Measurements from ENCODE around the gene PRMT3.
"Not testable (repeated sequence)": the region's sequence is repeated elsewhere in the genome, so short reads cannot be mapped to it uniquely, and the experiment has no call there.

Gene PRMT3

DNA sequence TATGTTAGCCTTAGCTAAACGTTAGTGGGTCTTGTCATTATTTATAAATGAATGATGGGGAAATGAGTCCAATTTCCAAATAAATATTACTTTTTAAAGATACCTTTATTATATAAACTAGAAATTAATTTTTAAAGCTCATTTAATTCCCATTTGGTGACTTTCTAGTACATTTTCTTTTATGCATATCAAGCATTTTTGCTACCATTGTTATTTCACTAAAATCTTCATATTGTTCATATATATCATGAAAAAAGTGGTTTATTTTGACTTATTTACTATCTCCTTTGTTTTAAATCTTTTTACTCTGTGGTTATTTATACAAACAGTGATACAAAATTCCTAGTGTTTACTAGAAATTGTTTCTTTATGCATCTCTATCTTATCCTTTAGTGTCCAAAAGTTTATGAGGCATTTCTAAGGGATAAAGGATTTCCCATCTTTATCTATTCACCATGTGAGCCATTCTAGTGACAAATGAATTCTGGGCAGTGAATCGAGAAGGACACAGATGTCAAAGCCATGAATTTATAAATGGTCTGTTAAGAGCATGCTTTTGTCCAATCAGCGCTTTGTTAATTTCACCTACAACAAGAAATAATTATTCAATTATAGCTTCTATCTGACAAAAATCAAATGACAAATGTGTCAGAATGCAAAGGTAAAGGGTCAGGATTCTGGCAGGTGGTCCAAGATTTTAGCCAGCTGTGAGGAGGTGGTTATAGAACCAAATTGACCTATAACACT is 70.6 kb downstream of the PRMT3 start:
- DNase-seq: no peak

DNA sequence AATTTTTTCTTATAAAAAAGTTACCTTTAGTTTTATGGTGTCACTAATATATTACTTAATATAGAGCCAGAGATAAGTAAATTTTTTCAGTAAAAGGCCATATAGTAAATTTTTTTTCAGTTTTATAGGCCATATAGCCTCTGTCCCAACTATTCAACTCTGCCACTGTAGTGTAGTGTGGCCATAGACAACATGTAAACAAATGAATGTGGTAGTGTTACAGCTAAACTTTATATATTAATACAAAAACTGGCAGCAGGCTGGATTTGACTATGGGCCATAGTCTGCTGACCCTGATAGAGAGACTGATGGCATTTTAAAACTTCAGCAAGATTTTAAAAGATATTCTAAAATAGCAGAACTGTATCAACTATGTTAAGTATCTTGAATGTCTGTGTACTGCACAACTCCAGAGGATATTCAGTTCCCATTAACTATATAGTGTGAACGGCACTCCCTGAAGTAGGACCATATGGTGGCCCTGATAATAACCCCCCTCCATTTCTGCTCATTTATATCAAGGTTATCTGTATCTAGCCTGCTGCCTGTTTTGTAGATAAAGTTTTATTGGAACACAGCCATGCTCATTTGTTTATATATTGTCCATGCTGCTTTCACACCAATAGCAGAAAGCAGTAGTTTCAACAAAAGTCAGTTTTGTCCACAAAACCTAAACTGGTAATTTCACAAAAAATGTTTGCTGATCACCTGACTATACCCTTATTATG is 71.6 kb downstream of the PRMT3 start:
- DNase-seq: no peak

DNA sequence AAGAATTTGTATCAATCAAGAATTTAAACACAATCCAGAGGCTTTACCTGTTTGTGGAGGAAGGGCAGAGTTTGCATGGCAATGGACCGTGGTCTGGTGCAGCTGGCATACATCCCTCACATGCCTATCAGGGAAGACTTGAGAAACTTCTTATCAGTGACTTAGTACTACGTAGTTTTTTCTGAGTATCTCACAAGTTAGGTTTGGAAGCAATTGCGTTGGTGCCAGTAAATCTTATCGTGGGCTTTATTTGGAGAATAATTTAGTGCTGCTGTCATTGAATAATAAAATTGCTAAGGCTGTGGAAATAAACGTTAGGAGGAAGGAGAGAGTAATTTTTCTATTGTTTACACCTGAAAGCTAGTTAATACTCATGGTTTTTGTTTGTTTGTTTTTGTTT is 72.3 kb downstream of the PRMT3 start:
- no peak for DNase-seq

DNA sequence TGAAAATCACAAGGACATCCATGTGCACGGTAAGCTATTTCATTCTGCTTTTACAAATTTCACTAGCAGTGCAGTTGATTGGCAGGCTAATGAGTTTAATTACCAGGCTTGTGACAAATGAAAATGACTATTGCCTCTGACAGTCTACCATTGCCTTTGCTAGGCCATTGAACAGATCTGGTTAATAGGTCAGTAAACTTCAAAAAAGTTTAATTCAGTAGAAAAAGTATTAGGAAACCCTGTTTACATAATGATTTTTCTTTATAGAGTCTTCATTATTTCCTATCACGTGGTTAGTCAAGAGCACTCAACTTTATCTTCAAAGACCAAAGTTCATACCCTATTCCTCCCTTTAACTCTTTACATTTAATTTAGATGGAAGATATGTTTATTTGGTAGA is 77.0 kb downstream of the PRMT3 start:
- no peak for DNase-seq

DNA sequence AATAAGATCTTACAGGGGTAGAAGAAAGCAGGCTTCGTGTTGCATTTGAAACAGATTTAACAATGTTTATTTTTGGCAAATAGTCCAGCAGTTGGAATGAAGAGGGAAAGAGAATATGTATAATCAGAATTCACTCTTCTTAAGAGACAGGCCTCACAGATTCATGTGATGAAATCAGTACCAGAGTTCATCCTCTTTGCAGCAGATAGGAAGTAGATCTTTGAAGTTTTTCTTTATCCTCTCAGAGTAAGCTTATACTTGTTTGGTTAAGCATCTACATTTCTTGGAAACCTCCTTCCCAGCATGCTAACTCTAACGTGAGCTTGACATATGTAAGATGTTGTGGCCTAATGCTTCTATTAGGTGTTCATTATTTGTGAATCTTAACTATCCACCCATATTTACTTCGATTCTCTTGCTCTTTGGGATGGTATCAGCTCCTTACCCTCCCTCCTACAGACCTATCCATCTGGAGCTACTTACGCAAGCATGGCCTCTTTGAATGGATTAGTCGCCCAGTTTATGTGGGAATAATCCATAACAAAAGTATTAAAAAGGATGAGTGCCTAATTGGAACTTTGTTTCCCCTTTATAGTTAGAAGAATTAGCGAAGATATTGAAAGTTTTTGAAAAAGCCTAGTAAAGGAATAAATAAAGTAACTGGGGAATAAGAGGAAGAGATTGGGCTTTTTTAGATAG is 80.1 kb downstream of the PRMT3 start:
- DNase-seq: no peak

DNA sequence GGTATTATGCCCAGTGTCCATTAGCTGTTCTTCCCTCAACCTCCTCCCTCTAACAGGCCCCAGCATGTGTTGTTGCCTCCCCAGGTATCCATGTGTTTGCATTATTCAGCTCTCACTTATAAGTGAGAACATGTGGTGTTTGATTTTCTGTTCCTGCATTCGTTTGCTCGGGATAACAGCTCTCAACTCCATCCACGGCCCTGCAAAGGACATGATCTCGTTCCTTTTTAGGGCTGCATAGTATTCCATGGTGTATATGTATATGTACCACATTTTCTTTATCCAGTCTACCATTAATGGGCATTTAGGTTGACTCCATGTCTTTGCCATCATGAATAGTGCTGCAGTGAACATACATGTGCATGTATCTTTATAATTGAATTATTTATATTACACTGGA is 82.8 kb downstream of the PRMT3 start:
- no peak for DNase-seq

DNA sequence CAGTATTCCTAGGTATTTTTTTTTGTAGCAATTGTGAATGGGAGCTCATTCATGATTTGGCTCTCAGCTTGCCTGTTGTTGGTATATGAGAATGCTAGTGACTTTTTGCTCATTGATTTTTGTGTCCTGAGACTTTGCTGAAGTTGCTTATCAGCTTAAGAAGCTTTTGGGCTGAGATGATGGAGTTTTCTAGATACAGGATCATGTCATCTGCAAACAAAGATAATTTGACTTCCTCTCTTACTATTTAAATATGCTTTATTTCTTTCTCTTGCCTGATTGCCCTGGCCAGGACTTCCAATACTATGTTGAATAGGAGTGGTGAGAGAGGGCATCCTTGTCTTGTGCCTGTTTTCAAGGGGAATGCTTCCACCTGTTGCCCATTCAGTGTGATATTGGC is 84.4 kb downstream of the PRMT3 start:
- not testable (repeated sequence) for DNase-seq

DNA sequence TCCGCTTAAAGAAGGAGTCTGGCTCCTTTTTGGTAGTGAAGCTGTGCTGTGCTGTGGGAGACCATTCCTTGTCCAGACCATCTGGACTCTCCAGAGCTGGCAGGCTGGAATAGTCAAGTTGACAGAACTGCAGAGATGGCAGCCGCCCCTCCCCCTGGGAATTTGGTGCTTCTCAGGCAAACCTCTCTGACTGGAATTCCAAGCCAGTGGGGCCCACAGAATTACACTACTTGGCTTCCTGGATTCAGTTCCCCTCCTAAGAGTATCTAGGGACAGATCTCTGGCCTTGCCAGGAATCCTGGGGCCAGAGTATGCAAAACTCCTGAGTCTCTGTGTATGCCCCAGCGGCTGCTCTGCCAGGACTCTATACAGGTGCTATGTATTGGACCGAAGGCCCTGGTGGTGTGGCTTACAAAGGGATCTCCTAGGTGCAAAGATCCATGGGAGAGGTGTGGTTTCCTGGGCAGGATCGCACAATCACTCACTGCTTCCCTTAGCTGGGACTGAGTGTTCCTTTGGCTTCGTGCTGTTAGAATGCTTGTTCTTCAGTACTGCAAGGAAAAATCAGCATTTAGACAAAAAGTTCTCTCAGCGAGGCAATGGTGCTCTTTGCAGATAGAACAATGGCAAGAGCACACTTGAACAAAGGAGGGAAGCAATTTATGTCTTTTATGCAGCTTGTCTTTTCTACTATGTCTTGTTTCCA is 86.8 kb downstream of the PRMT3 start:
- DNase-seq: no peak

DNA sequence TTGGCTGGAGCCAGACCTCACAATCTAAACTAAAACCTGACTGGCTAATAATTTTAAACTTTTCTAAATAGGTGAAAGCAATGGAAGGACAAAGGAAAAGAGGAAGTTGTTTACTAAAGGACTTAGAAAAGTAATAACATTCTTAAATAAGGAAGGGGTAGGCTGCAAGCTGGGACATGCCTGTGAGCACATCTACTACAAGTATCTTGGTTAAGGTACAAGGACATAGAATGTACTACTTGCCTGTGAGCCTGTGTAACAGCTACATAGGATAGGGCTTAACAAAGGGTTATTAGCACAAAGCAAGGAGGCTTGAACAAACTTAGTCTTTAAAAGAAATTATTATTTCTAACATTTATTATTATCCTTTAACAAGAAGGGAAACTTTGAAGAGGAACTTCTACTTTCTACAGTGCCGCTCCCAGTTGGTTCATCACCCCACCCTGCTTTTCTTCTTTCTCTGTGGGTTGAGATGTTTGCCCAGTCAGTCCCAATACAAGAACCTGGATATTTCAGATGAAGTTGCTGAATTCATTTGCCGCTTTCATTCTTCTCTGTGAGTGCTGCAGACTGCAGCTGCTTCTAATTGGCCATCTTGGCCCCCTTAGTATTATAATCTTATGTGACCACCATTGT is 87.5 kb downstream of the PRMT3 start:
- no peak for DNase-seq

DNA sequence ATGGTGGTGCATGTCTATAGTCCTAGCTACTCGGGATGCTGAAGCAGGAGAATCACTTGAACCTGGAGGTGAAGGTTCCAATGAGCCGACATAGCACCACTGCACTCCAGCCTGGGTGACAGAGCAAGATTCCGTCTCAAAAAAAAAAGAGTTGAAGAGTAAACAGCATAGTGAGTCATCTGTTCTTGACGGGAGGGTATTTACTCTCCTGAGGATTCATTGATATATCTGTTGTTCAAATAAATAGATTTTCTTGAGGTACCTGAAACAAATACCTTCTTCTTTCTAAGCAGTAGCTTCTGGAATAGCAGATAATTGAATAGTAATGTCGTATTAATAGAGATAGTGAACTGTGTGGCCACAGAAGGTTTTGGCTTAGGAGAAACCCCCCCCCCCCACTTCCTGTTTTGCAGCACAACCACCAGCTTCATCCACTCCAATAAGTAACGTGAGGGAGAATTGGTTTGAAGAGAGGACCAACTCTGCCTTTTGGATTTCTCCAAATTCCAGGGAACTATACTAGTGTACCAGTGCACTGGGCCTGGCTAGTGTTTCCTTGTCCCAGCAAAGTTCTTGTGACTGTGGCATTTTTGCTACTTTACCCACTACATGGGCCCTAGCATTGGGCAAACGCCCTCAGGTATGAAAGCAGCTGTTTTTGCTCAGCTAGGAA is 90.0 kb downstream of the PRMT3 start:
- DNase-seq: no peak

DNA sequence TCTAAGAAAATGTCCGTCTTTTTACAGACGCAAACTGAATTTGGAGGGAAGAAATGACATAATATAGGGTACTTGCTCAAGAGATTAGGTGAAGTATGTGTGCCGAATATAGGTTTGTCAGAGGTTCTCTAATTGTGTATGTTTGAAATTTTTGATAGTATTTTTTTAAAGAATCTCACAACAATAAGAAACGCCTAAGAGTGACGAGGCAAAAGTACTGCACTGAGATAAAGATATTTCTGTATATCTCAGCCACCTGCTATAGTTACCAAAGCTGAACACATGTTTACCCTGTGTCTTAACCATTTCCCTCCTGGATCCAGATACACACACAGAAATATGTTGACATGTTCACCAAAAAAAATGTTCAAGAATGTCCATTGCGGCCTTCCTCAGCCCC is 92.0 kb downstream of the PRMT3 start:
- DNase-seq: no peak

DNA sequence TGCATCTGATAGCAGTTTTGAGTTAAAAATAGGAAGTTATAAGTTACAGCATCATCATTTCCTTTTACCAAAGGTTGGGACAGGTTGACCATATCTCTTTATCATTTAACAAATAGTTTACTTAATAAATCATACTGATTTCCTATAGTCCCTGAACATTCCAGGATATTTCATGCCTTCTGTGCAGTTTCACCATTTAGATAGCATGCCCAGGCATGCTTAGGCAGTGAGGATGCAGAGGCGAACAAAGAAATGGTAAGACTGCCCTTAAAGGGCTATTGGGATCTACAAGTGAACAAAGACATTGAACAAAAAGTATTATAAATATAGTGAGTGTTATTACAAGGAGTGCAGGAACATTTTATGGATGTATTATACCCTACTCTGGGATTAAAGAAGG is 96.4 kb downstream of the PRMT3 start:
- no peak for DNase-seq

DNA sequence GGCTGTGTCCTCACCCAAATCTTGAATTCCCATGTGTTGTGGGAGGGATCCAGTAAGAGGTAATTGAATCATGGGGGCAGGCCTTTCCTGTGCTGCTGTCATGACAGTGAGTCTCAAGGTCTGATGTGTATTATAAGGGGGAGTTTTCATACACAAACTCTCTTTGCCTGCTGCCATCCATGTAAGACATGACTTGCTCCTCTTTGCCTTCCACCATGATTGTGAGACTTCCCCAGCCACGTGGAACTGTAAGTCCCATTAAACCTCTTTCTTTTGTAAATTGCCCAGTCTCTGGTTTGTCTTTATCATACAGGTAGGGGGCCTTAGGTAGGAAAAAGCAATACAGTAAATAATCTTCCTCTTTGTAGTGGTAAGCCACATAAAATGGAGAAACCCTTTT is 96.9 kb downstream of the PRMT3 start:
- DNase-seq: not testable (repeated sequence)

DNA sequence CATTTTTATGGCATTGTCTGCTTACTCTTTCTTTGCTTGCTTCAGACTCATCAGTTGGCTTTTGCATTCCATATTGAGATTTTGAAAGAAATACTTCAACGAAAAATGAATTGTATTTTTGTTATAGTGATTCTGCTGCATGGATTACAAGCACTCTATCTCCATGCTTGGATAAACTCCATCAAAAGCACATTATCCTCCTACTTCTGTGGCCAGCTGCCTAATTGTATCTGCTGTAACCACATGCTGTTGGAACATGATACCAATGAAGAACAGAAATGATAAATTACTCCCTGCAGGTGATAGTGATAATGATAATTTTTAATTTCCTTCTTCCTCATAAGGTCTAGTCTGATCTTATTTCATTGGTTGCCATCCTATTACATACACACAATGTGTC is 100.8 kb downstream of the PRMT3 start:
- DNase-seq: no peak

DNA sequence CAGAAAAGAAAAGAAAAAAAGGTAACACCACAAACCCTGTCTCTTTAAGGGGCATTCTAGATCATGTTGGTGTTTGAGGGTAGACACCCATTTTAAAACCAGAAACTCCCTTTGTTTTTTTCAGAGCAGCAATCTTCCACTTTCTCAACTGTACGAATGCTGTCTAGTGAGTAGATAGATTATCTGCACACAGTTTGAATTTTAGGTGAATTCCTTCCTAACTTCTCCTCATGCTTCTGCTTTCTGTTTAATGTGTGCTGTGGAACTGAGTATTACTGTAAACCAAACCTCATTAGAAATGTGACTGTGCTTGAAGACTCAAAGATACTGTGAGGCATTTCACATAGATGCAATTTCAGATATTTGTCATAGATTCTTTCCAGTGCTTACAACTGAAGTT is 102.4 kb downstream of the PRMT3 start:
- DNase-seq: no peak

DNA sequence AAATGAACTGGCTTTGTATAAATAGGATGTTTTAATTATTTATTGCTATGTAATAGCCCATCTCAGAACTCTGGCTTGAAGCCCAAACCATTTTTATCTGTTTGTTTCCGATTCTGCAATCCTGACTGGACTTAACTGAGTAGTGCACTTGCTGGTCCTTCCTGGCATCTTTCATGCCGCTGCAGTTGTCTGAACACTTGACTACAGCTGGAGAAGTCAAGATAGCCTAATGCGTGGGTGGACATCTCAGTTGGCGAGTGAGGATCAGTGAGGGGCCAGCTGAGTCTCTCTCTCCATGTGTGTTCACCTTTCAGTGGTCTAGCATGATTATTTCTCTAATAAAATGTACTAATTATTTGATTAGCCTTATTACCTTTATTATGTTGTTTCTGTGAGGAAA is 105.8 kb downstream of the PRMT3 start:
- no peak for DNase-seq

DNA sequence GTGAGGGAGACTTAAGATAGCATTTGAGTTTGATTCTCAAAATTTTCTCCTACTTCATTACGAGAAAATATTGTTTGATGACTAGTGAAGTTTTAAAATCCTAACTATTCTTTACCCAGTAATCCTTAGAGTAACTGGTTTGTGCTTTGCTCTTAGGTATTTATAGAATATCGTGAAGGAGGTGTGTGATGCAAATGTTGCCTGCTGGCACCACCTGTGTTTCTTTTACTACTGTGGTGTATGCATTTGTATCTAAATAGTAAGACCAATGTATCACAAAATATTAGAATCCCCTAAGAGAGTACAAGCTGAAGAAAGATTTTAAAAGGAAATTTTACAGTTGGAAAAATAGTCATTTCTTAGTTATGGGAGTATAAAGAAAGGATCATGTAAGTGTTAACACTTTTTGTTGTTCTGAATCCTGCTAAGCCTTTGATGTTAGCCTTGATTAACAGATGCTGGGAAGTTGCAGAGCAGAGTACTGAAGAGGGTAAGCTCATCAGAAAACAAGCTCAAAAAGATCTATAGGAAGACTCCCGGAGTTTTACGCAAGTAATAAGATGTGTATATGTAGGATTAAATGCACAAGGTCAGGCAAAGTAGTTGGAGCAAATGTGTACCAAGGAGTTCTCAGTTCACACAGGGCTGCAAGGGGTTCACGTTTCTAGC is 109.7 kb downstream of the PRMT3 start:
- DNase-seq: no peak

DNA sequence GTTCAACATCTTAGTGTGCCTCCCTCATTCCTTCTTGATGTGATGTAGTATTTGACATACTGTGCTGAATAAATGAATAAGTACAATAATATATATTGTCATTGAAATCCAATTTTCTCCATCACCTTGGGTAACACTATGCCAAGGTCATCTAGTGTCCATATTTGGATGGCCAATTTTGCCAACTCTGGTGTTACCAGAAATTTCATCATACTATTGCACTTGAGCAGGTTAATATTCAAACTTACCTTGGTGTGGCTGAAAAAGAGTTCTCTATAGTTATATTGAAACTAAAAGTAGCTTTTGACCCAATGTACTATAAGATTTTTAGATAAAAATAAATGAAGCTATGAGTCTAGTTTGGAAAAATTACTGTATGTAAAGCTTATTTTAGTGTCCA is 113.7 kb downstream of the PRMT3 start:
- DNase-seq: no peak

DNA sequence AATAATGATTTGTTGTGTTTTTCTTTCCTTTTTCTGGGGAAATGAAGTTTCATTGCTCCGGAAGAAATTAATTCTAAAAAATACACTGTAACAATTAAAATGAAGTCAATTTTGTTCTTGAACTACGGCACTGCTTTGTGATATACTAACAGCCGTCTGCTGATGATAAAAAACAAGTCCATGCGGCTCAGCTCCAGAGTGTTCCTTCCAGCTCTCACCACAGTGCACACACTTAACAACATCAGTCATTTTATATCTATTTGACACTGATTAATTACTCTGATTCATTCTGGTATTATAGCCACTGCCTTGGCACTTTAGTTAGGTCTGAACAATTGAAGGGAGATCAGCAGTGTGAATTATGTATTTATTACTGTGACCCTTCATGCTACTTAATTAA is 114.5 kb downstream of the PRMT3 start:
- DNase-seq: no peak

DNA sequence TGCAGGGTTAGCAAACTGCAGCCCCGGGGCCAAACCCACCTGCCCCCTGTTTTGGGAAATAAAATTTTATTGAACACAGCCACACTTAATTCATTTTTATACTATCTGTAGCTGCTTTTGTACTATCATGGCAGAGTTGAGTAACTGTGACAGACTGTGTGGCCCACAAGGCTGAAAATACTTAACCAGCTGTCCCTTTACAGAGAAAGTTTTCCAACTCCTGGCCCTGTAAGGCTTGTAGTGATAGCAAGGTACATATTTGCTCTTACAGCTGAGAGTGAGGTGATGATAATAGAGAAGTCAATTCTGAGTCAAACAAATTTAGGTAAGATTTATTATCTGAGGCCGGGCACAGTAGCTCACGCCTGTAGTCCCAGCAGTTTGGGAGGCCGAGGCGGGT is 124.5 kb downstream of the PRMT3 start:
- no peak for DNase-seq

DNA sequence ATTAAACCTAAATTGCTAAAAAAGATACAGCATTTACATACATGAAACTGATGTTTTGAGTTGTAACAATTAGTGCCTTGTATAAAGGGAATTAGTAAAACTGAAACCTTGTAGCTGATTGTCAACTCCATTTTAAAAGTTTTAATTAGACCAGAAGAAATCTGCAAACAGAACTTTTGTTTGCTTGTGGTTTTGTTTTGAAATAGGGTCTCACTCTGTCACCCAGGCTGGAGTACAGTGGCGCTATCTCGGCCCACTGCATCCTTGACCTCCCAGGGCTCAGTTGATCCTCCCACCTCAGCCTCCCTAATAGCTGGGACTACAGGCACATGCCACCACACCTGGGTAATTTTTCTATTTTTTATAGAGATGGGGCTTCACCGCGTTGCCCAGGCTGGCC is 125.4 kb downstream of the PRMT3 start:
- no peak for DNase-seq

DNA sequence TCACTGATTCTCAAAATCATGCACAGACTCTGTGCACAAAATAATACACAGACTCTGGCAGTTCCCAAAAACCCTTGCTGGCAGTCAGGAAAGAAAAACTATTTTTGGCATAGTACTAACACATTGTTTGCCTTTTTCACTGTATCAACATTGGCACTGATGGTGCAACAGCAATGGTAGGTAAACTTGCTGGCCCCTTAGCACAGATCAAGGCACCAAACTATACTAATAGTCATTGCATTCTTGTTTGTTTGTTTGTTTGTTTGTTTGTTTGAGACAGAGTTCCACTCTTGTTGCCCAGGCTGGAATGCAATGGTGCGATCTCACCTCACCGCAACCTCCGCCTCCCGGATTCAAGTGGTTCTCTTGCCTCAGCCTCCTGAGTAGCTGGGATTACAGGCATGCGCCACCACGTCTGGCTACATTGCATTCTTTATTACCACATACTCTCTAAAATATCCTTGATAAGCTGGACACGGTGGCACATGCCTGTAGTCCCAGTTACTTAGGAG is 130.9 kb downstream of the PRMT3 start:
- DNase-seq: no peak
